ENCODE data around the gene GLIS2. TPM values are rescaled to one million over a fixed set of nuclear protein-coding genes. Genes with fewer than 3 reads are reported as not detected.

The GLIS2 gene
- total RNA-seq, 1 experiment from 2014 or later: 18.2 TPM

- Histone ChIP-seq H3K9ac (ENCODE audit: low read length) (no peak overlapping the region), H3K36me3 (ENCODE audit: control insufficient read depth in 1 of 2, insufficient read depth in 2 of 2, low read length in 2 of 2) (peaks cover 7 to 24% of the 10 kb centered on the region in 2 experiments; a peak in 2 of 4 replicates), H3K79me2 (ENCODE audit: insufficient read depth, low read length) (peaks cover 45% of the 10 kb centered on the region), H2AFZ (ENCODE audit: low read depth, low read length, poor library complexity, severe bottlenecking) (no peak overlapping the region), H3K9me2 (ENCODE audit: insufficient read depth) (no peaks in the 10 kb centered on the region), H3K4me2 (ENCODE audit: low read length) (no peak overlapping the region), H3K4me1 (ENCODE audit: control insufficient read depth in 1 of 2, insufficient read depth in 2 of 2, low read length in 2 of 2) (no peaks in the 10 kb centered on the region), H4K20me1 (ENCODE audit: insufficient read depth) (no peaks in the 10 kb centered on the region), H3K27ac (ENCODE audit: low read depth, low read length) (no peak overlapping the region; the same call in 1 of the 2 replicates), H3K4me3 (replicated peaks in 1 of 2; ENCODE audit: low read depth in 1 of 2, low read length in 2 of 2) (no peak overlapping the region), H3K9me3 (ENCODE audit: control insufficient read depth in 1 of 2, insufficient read depth in 1 of 2, low read depth in 1 of 2, low read length in 2 of 2) (no peaks in the 10 kb centered on the region), H3K27me3 (ENCODE audit: insufficient read depth, low read length) (no peaks in the 10 kb centered on the region)
- ATAC-seq: no peak
- intact Hi-C loops (cut with micrococcal nuclease): no loop called here
- no peak for DNase-seq (ENCODE audit: low read depth, low spot score)
- no TSS peak for BruUV-seq (replicated peaks)
- ChIA-PET CTCF (no interaction called here), RAD21 (ENCODE audit: low non-redundant PET in 1 of 2, low total read pairs in 2 of 2, uncharacterized antibody in 2 of 2, unreplicated experiment in 2 of 2) (no interaction called here), POLR2A (no interaction called here)
- TF ChIP-seq TCF7L2 (IDR thresholded peaks at IDR 0.05; ENCODE audit: borderline replicate concordance, extremely low read depth, insufficient read depth, insufficient read length) (no peak), ATF3 (IDR thresholded peaks at IDR 0.05) (no peak), SIN3A (IDR thresholded peaks at IDR 0.05; ENCODE audit: low read depth) (no peak)
Observed at GRCh38 chr16:4339455-4339854, 23.6 kb downstream of the GLIS2 start.

- ChIA-PET POLR2A (no interaction called here), CTCF (no interaction called here), RAD21 (ENCODE audit: low non-redundant PET in 1 of 2, low total read pairs in 2 of 2, uncharacterized antibody in 2 of 2, unreplicated experiment in 2 of 2) (no interaction called here)
- no TSS peak for BruUV-seq (replicated peaks)
- H3K27me3 ChIP-seq (ENCODE audit: insufficient read depth, low read length): no peaks in the 10 kb centered on the region
- no peak overlapping the region for H2AFZ ChIP-seq (ENCODE audit: low read depth, low read length, poor library complexity, severe bottlenecking)
- no peaks in the 10 kb centered on the region for H3K9me3 ChIP-seq (ENCODE audit: control insufficient read depth in 1 of 2, insufficient read depth in 1 of 2, low read depth in 1 of 2, low read length in 2 of 2)
- H3K36me3 ChIP-seq (ENCODE audit: control insufficient read depth in 1 of 2, insufficient read depth in 2 of 2, low read length in 2 of 2): peaks cover 7 to 24% of the 10 kb centered on the region in 2 experiments; a peak in 2 of 4 replicates
- peaks cover 3% of the 10 kb centered on the region; the same call in 1 of the 2 replicates for H4K20me1 ChIP-seq (ENCODE audit: insufficient read depth)
- no peak overlapping the region for H3K4me2 ChIP-seq (ENCODE audit: low read length)
- intact Hi-C loops (cut with micrococcal nuclease): no loop called here
- H3K9me2 ChIP-seq (ENCODE audit: insufficient read depth): no peaks in the 10 kb centered on the region
- H3K4me1 ChIP-seq (ENCODE audit: control insufficient read depth in 1 of 2, insufficient read depth in 2 of 2, low read length in 2 of 2): no peaks in the 10 kb centered on the region
- DNase-seq (ENCODE audit: low read depth, low spot score): no peak
- no peak overlapping the region; the same call in 1 of the 2 replicates for H3K27ac ChIP-seq (ENCODE audit: low read depth, low read length)
- no peak for ATAC-seq
- no peak overlapping the region for H3K4me3 ChIP-seq (replicated peaks in 1 of 2; ENCODE audit: low read depth in 1 of 2, low read length in 2 of 2)
- H3K79me2 ChIP-seq (ENCODE audit: insufficient read depth, low read length): peaks cover 50% of the 10 kb centered on the region
- no peak overlapping the region for H3K9ac ChIP-seq (ENCODE audit: low read length)
- TF ChIP-seq JUND (IDR thresholded peaks at IDR 0.05) (no peak), ELF1 (IDR thresholded peaks at IDR 0.05; ENCODE audit: borderline replicate concordance, low read depth) (no peak), CTCF (IDR thresholded peaks at IDR 0.05 in 2 of 3, conservative IDR thresholded peaks at IDR 0.05 in 1 of 3; ENCODE audit: borderline replicate concordance in 1 of 3, insufficient read depth in 1 of 3, low read depth in 2 of 3, low read length in 2 of 3) (no peak), ATF3 (IDR thresholded peaks at IDR 0.05) (no peak), ZBTB33 (IDR thresholded peaks at IDR 0.05; ENCODE audit: extremely low read depth, insufficient replicate concordance, low read length) (no peak), YY1 (IDR thresholded peaks at IDR 0.05; ENCODE audit: extremely low read depth, insufficient replicate concordance, low read depth, low read length) (no peak), FOSL1 (IDR thresholded peaks at IDR 0.05; ENCODE audit: low read depth) (no peak), POLR2A (IDR thresholded peaks at IDR 0.05; ENCODE audit: borderline replicate concordance, extremely low read depth, insufficient read depth, insufficient read length) (no peak), EGR1 (IDR thresholded peaks at IDR 0.05; ENCODE audit: low read depth) (no peak), RAD21 (IDR thresholded peaks at IDR 0.05; ENCODE audit: low read depth) (no peak)
Observed at GRCh38 chr16:4339909-4340308, 24.0 kb downstream of the GLIS2 start.
